Heart right ventricle (tissue), 16 donors: ENCODE measurements around the gene TMEM154. TPM values are rescaled to one million over a fixed set of nuclear protein-coding genes. Genes with fewer than 3 reads are reported as not detected.

Experiments
- ATAC-seq, 8 donors: fragments of 200-7000 bp; cut with Tn5 transposase; one replicate each; pipeline ENCODE4 v1.9.1; 2020; ENCODE audit warnings: mild to moderate bottlenecking in 8 of 8, moderate library complexity in 8 of 8, moderate number of reproducible peaks in 1 of 8
- DNase-seq, 2 donors: peaks; one replicate each; pipeline ENCODE4 v3.0.0-alpha.2; 2020
- H3K27ac ChIP-seq, 10 donors: fragments of 200-600 bp; sonication (generic) in 2 of 10; one replicate each; pipeline versions ENCODE4 v1.5.0 to v1.8.0; 2020 to 2022; ENCODE audit warnings: mild to moderate bottlenecking in 3 of 10
- H3K27me3 ChIP-seq, 7 donors: fragments of 200-600 bp; one replicate each; pipeline ENCODE4 v1.8.0; 2021 to 2022; ENCODE audit warnings: mild to moderate bottlenecking in 2 of 7
- H3K36me3 ChIP-seq, 9 donors: fragments of 200-600 bp; sonication (generic) in 1 of 9; one replicate each; pipeline versions ENCODE4 v1.5.0 to v1.8.0; 2020 to 2022; ENCODE audit warnings: mild to moderate bottlenecking in 2 of 9
- H3K4me1 ChIP-seq, 9 donors: fragments of 200-600 bp; sonication (generic) in 1 of 9; one replicate each; pipeline versions ENCODE4 v1.5.0 to v1.8.0; 2020 to 2022; ENCODE audit warnings: mild to moderate bottlenecking in 4 of 9
- H3K4me3 ChIP-seq, 10 donors: fragments of 200-600 bp; sonication (generic) in 2 of 10; one replicate each; pipeline versions ENCODE4 v1.5.0 to v1.8.0; 2020 to 2022; ENCODE audit warnings: mild to moderate bottlenecking in 7 of 10, moderate library complexity in 2 of 10
- H3K9me3 ChIP-seq, 11 donors: fragments of 200-600 bp in 10 of 11; sonication (generic) in 2 of 11; one replicate each; pipeline versions ENCODE4 v1.5.0 to v1.8.0; 2013 to 2022; ENCODE audit warnings: mild to moderate bottlenecking in 2 of 11, control low read depth in 1 of 11, moderate library complexity in 1 of 11
- CTCF ChIP-seq, 9 donors: fragments of 200-600 bp; sonication (generic) in 2 of 9; IDR thresholded peaks; one replicate each; pipeline versions ENCODE4 v1.5.0 to v1.8.0; 2021 to 2022; ENCODE audit warnings: antibody characterized with exemption in 9 of 9, mild to moderate bottlenecking in 5 of 9, moderate library complexity in 1 of 9
- WGBS, 2 donors: extraction: QIAGEN DNeasy Blood & Tissue Kit; methylation state at CpG; one replicate each; pipeline ENCODE4 v1.1.7; 2013; ENCODE audit warnings: inconsistent platforms in 1 of 2; 5-methylcytosine and 5-hydroxymethylcytosine counted together
- intact Hi-C, 10 donors: fragments of 100-400 bp; cut with DNase I; formaldehyde crosslinking; loops; one replicate each; pipeline versions ENCODE4 v1.11.1 to v1.14.2; 2022
- polyA plus RNA-seq, 2 donors: library from polyadenylated mRNA; stranded (reverse); fragments of 200-250 nt; gene quantifications; one replicate each; pipeline ENCODE4 v1.2.3, GENCODE V29; 2013
- total RNA-seq, 10 donors: library from RNA; stranded (reverse); fragmentation: NEBNext Ultra II Directional in 3 of 10; extraction: Animal tissue kit (Norgen Biotek cat#: 25700) in 3 of 10; gene quantifications; one replicate each; pipeline versions ENCODE4 v1.2.1 to v1.2.4, GENCODE V29; 2021 to 2023
- donor health status: Arrhythmogenic right ventricular cardiomyopathy.
- donor health status: ischemic (EF 13 %, LVEDD 7.1; RV severe dilation, severe dysfunction).
- donor health status: healthy with polysubstance abuse.
- donor health status: DM: no; HTN: yes; CAD: no.
- donor health status: DM: no; HTN: no; CAD: no.
- donor health status: ischemic (EF 25% LVEDD 6.9; RV normal size, moderate dysfunction).
- donor health status: ischemic (EF 25% LVEDD 5.7; RV mildly dilated, moderate dysfunction).
- donor health status: healthy.
- donor health status: DM: yes; HTN: yes; CAD: no.
- donor health status: Ischemic cardiomyopathy.
- donor health status: ischemic (EF 35%, LVEDD 5.7; RV mildly dilated, moderate dysfunction).
- donor health status: nonischemic (EF 11% LVEDD 7.7; RV severe dilation, severe dysfunction).
- donor health status: DM: yes; HTN: yes; CAD: no.
- donor health status: PGD.
- donor health status: ischemic (EF 29% LVEDD 5.4; RV normal size, mild dysfunction).
- donor health status: nonischemic (EF 23%, LVEDD 6.1; RV moderate dilation, normal function).

The TMEM154 gene
- total and polyA plus RNA-seq, 12 donors, result 0.25 to 5.4 (median 1.8) TPM

DNA sequence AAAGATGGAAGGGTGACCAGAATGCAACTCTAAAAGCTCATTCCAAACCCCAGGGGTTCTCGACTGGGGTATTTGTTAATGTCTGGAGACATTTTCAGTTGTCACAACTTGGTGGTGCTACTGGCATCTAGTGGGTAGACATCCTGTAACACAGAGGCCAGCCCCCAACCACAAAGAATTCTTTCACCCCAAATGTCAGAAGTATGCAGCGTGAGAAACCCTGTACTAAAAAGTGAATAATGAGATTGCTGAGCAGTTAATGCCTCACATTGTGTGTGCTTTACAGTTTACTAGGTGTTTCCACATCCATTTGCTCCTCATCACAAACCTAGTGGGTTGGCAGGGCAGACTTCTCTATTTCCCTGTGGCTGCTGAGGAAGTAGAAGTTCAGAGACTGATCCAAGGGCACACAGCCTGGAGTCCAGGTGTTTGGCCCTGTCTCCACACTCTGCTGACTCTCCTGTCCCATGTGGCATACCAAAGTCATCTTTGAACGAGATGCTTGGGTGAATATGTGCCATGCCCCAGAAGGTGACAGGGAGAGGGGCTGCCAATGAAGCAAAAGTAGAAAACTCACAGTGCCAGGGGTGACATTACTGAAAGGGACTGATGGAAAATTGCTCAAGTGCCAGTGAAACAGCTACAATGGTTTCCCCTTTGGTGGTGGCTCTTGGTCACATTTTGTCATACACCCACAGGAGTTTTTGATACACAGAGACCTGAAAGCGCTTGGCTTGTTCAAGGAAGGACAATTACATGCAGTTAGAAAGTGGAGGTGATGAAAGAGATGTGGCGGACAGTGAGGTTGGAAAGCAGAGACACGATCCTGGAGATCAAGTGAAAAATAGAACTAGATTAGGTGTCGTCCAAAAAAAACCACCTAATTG, 10.1 kb upstream of the TMEM154 start:
- intact Hi-C loops, result no loop called here
- no peak for ATAC-seq
- H3K4me1 ChIP-seq, result peaks cover 0 to 55% (median 16%) of the 10 kb centered on the region in 9 donors

GRCh38 chr4:152687974-152688599, 8.3 kb upstream of the TMEM154 start:
- WGBS, 2 donors, result 23 to 47% methylated on average over 2 of the region's 2 CpGs

More for the DNA sequence above, 10.1 kb upstream of the TMEM154 start:
- no peaks in the 10 kb centered on the region for H3K27me3 ChIP-seq
- no peaks in the 10 kb centered on the region for H3K36me3 ChIP-seq
- no peak overlapping the region for H3K4me3 ChIP-seq
- no peak for TF ChIP-seq CTCF (IDR thresholded peaks at IDR 0.05)
- DNase-seq, result no peak
- no peaks in the 10 kb centered on the region for H3K9me3 ChIP-seq
- 53 to 55% methylated on average over 7 of the region's 7 CpGs for WGBS, 2 donors
- H3K27ac ChIP-seq, result peak overlapping the region; percentile 69 to 88 (median 80)

DNA sequence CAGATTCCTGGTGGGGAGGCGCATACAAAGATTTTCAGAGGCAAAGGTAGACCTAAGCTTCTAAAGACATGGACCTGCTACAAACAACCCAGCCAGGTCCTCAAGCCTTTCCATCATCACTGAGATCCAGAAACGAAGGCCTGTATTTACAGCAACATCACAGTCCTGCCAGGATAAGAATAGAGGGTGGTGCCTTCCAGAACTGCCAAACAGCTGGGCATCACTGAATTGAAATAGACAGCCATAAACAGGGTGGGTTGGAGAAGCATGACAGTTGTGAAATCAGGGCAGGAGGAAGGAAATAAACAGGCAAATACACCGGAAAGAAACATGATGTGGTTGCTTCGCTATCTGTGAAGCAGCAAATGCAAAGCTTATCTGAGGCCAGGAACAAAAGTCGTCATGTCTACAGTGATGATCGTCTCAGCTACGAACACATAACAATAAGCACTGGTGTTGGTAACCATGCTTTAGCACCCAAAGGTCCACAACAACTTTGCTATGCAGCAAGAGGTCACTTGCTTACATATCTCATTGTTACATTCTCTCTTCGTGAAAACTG, 6.7 kb upstream of the TMEM154 start:
- H3K27ac ChIP-seq, result peak overlapping the region in 2 of 10 donors; percentile 13 to 70
- no peak for ATAC-seq
- peaks cover 0 to 60% (median 20%) of the 10 kb centered on the region in 9 donors for H3K4me1 ChIP-seq
- 58 to 69% methylated on average over 8 of the region's 8 CpGs for WGBS, 2 donors
- H3K9me3 ChIP-seq, result no peaks in the 10 kb centered on the region
- H3K27me3 ChIP-seq, result no peaks in the 10 kb centered on the region
- no peaks in the 10 kb centered on the region for H3K36me3 ChIP-seq
- no peak overlapping the region for H3K4me3 ChIP-seq
- TF ChIP-seq CTCF (IDR thresholded peaks at IDR 0.05), result no peak
- intact Hi-C loops, result no loop called here
- DNase-seq, result no peak

More at GRCh38 chr4:152687974-152688599, 8.3 kb upstream of the TMEM154 start:
- ATAC-seq, result peak in 7 of 8 donors; percentile 54 to 73 (median 60)
- intact Hi-C loops, result no loop called here
- peak in 1 of 2 donors; percentile 52 for DNase-seq
- no peaks in the 10 kb centered on the region for H3K9me3 ChIP-seq
- no peaks in the 10 kb centered on the region for H3K27me3 ChIP-seq
- peaks cover 0 to 66% (median 20%) of the 10 kb centered on the region in 9 donors for H3K4me1 ChIP-seq
- H3K36me3 ChIP-seq, result no peaks in the 10 kb centered on the region
- H3K27ac ChIP-seq, result peak overlapping the region in 8 of 10 donors; percentile 15 to 88 (median 70)
- TF ChIP-seq CTCF (IDR thresholded peaks at IDR 0.05), result no peak
- H3K4me3 ChIP-seq, result no peak overlapping the region

- ATAC-seq, result no peak
- intact Hi-C loops, result loop anchor here in 1 of 10 donors (5.0 kb wide), 1 partner anchor 37 kb away; no protein-coding TSS in a partner anchor
- H3K27ac ChIP-seq, result peak overlapping the region in 3 of 10 donors; percentile 7 to 64 (median 25)
- H3K4me3 ChIP-seq, result no peak overlapping the region
- H3K27me3 ChIP-seq, result no peaks in the 10 kb centered on the region
- 77 to 83% methylated on average over 2 of the region's 2 CpGs for WGBS, 2 donors
- peaks cover 0 to 48% (median 16%) of the 10 kb centered on the region in 9 donors for H3K4me1 ChIP-seq
- H3K36me3 ChIP-seq, result no peaks in the 10 kb centered on the region
- no peak for DNase-seq
- no peak for TF ChIP-seq CTCF (IDR thresholded peaks at IDR 0.05)
- H3K9me3 ChIP-seq, result no peaks in the 10 kb centered on the region
Observed at GRCh38 chr4:152684587-152684986, 4.8 kb upstream of the TMEM154 start.
